Measurements from ENCODE around the gene SRP68.

GRCh38 chr17:76049836-76050537 lies 22.3 kb downstream of the SRP68 start:
- TF ChIP-seq CTCF (IDR thresholded peaks at IDR 0.05) (no peak), POLR2A (IDR thresholded peaks at IDR 0.05) (no peak)

Measured in Peyer's patch (tissue), 4 donors.